ENCODE results near the gene PPP2CA.
"Not testable (repeated sequence)": the region's sequence is repeated elsewhere in the genome, so short reads cannot be mapped to it uniquely, and the experiment has no call there.

Gene PPP2CA

DNA sequence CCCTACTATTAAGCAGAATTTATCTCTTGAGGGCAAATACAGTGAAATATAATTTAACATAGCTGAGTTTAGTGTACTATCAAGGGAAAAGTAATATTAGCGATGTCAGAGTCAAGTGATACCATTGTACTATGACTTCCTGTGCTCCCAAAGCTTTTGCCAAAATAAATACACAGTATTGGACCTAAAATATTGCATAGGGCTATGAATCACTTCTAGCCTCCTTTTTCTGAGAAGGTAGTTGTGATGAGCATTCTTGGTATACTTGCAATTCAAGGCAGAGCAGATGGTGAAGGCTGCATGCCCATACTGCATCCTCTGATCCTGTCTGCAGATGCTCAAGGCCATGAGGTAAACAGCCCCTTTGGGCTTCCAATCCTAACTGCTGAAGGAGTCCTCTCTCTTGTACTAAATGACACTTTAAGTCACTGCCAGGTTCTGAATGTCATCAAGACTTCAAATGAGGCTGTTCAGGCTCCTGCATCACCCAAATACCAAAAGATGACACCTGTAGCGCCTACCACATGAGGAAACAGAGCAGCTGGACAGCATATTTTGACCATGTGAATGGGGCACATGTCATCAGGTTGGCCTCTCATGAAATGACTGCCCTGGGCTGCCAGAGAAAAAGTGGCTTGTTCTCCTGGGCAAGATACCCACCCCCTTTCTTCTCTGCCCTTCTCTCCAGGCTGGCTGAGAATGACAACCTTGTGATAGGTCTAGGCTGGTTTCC, 29.7 kb upstream of the PPP2CA start:
- H3K4me3 ChIP-seq (ENCODE audit: insufficient read depth, low read length, poor library complexity, severe bottlenecking) = no peak overlapping the region
- H3K27ac ChIP-seq (ENCODE audit: low read depth, low read length) = no peak overlapping the region
- no peaks in the 10 kb centered on the region for H3K27me3 ChIP-seq (ENCODE audit: low read length)
- H3F3A ChIP-seq (ENCODE audit: insufficient read depth) = no peaks in the 10 kb centered on the region
- TF ChIP-seq, protein P1, sequence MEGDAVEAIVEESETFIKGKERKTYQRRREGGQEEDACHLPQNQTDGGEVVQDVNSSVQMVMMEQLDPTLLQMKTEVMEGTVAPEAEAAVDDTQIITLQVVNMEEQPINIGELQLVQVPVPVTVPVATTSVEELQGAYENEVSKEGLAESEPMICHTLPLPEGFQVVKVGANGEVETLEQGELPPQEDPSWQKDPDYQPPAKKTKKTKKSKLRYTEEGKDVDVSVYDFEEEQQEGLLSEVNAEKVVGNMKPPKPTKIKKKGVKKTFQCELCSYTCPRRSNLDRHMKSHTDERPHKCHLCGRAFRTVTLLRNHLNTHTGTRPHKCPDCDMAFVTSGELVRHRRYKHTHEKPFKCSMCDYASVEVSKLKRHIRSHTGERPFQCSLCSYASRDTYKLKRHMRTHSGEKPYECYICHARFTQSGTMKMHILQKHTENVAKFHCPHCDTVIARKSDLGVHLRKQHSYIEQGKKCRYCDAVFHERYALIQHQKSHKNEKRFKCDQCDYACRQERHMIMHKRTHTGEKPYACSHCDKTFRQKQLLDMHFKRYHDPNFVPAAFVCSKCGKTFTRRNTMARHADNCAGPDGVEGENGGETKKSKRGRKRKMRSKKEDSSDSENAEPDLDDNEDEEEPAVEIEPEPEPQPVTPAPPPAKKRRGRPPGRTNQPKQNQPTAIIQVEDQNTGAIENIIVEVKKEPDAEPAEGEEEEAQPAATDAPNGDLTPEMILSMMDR (IDR thresholded peaks at IDR 0.05; ENCODE audit: insufficient read depth, low read length, poor library complexity, severe bottlenecking) = no peak
- TF ChIP-seq EZH2phosphoT487 (conservative IDR thresholded peaks at IDR 0.05; ENCODE audit: low read length) = no peak
- no peaks in the 10 kb centered on the region for H4K20me1 ChIP-seq (ENCODE audit: low read depth, low read length)
- no peaks in the 10 kb centered on the region for H3K36me3 ChIP-seq (ENCODE audit: low read length)
- no peak overlapping the region for H3K9ac ChIP-seq (ENCODE audit: low read length)
- H3K79me2 ChIP-seq (ENCODE audit: insufficient read depth, low read length) = no peaks in the 10 kb centered on the region
- no peaks in the 10 kb centered on the region for H3K9me3 ChIP-seq (ENCODE audit: insufficient read depth, low read length)
- no peak overlapping the region for H3K4me2 ChIP-seq (ENCODE audit: low read depth, low read length, poor library complexity, severe bottlenecking)
- no peak overlapping the region for H2AFZ ChIP-seq (ENCODE audit: low read depth, low read length, severe bottlenecking)
- H3K9me2 ChIP-seq (replicated peaks; ENCODE audit: insufficient read depth, low read length) = no peaks in the 10 kb centered on the region

DNA sequence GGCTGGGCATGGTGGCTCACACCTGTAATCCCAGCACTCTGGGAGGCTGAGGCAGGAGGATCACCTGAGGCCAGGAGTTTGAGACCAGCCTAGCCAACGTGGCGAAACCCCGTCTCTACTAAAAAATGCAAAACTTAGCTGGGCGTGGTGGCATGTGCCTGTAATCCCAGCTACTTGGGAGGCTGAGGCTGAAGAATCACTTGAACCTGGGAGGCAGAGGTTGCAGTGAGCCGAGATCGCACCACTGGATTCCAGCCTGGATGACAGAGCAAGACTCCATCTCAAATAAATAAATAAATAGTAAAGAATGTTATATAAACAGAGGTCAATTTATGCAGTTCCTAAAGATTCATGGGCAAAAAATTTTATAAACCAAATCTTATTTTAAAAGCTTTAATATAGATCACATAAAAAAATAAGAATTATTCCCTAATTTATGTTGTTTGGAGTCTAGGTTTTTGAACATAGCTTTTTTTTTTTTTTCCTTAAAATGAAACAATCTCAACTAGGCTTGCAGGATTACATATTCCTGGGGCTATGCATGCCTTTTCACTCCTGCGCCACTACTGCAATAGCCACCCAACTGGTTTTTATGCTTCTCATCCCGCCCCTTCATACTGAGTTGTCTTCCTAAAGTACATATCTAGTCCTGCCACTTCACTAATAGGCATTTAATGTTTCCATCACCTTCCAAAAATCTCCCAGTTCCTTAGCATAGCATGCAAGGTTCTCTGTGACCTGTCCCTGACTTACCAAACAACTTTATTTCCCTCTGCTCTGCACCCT, 27.7 kb upstream of the PPP2CA start:
- not testable (repeated sequence) for H3K9me3 ChIP-seq (ENCODE audit: insufficient read depth, low read length); H3K36me3 ChIP-seq (ENCODE audit: low read length); H4K20me1 ChIP-seq (ENCODE audit: low read depth, low read length); H3K27me3 ChIP-seq (ENCODE audit: low read length); H3K9ac ChIP-seq (ENCODE audit: low read length); H3K4me3 ChIP-seq (ENCODE audit: insufficient read depth, low read length, poor library complexity, severe bottlenecking); H3K79me2 ChIP-seq (ENCODE audit: insufficient read depth, low read length); H2AFZ ChIP-seq (ENCODE audit: low read depth, low read length, severe bottlenecking); H3K9me2 ChIP-seq (replicated peaks; ENCODE audit: insufficient read depth, low read length); H3K4me2 ChIP-seq (ENCODE audit: low read depth, low read length, poor library complexity, severe bottlenecking); H3F3A ChIP-seq (ENCODE audit: insufficient read depth); H3K27ac ChIP-seq (ENCODE audit: low read depth, low read length)

DNA sequence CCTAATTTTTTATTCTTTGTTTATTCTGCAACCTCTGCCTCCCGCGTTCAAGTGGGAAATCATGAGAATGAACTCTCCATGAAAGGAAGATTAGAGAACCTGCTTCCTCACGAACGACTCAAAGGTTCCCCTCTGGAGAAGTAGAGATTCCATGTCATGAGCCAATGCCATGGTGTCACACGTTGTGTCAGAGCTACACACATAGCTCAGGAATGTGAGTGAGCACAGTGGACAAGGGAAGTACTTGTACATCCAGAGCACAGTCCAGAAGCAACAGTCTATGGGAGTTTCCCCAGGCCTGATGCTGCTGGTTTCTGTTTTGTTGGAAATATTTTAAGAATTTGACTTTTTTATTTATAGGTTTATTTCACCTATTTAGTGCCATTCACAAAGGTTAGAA, 26.8 kb upstream of the PPP2CA start:
- no peaks in the 10 kb centered on the region for H3K9me2 ChIP-seq (replicated peaks; ENCODE audit: insufficient read depth, low read length)
- no peaks in the 10 kb centered on the region for H4K20me1 ChIP-seq (ENCODE audit: low read depth, low read length)
- no peaks in the 10 kb centered on the region for H3K27me3 ChIP-seq (ENCODE audit: low read length)
- H3K27ac ChIP-seq (ENCODE audit: low read depth, low read length) = no peak overlapping the region
- no peaks in the 10 kb centered on the region for H3K36me3 ChIP-seq (ENCODE audit: low read length)
- no peaks in the 10 kb centered on the region for H3F3A ChIP-seq (ENCODE audit: insufficient read depth)
- no peak overlapping the region for H3K4me3 ChIP-seq (ENCODE audit: insufficient read depth, low read length, poor library complexity, severe bottlenecking)
- H3K9ac ChIP-seq (ENCODE audit: low read length) = no peak overlapping the region
- no peaks in the 10 kb centered on the region for H3K79me2 ChIP-seq (ENCODE audit: insufficient read depth, low read length)
- no peak overlapping the region for H3K4me2 ChIP-seq (ENCODE audit: low read depth, low read length, poor library complexity, severe bottlenecking)
- no peak overlapping the region for H2AFZ ChIP-seq (ENCODE audit: low read depth, low read length, severe bottlenecking)
- no peaks in the 10 kb centered on the region for H3K9me3 ChIP-seq (ENCODE audit: insufficient read depth, low read length)
- TF ChIP-seq, protein P1 (IDR thresholded peaks at IDR 0.05; ENCODE audit: insufficient read depth, low read length, poor library complexity, severe bottlenecking) = no peak
- no peak for TF ChIP-seq EZH2phosphoT487 (conservative IDR thresholded peaks at IDR 0.05; ENCODE audit: low read length)

- Histone ChIP-seq H3K4me3 (ENCODE audit: insufficient read depth, low read length, poor library complexity, severe bottlenecking) (no peak overlapping the region), H3F3A (ENCODE audit: insufficient read depth) (no peaks in the 10 kb centered on the region), H3K9ac (ENCODE audit: low read length) (no peak overlapping the region), H2AFZ (ENCODE audit: low read depth, low read length, severe bottlenecking) (no peak overlapping the region), H3K36me3 (ENCODE audit: low read length) (no peaks in the 10 kb centered on the region), H3K9me2 (replicated peaks; ENCODE audit: insufficient read depth, low read length) (no peaks in the 10 kb centered on the region), H3K9me3 (ENCODE audit: insufficient read depth, low read length) (no peaks in the 10 kb centered on the region), H3K27ac (ENCODE audit: low read depth, low read length) (no peak overlapping the region), H3K27me3 (ENCODE audit: low read length) (no peaks in the 10 kb centered on the region), H4K20me1 (ENCODE audit: low read depth, low read length) (no peaks in the 10 kb centered on the region), H3K79me2 (ENCODE audit: insufficient read depth, low read length) (no peaks in the 10 kb centered on the region), H3K4me2 (ENCODE audit: low read depth, low read length, poor library complexity, severe bottlenecking) (no peak overlapping the region)
- TF ChIP-seq, protein P1 (IDR thresholded peaks at IDR 0.05; ENCODE audit: insufficient read depth, low read length, poor library complexity, severe bottlenecking) = no peak
- TF ChIP-seq EZH2phosphoT487 (conservative IDR thresholded peaks at IDR 0.05; ENCODE audit: low read length) = no peak
Measured at GRCh38 chr5:134250949-134251348, 25.1 kb upstream of the PPP2CA start.
